NCI-H2081 treated with DMSO at 0.1 percent for 48 hours (cell line): ENCODE measurements around the gene CPNE2.
"Not testable (repeated sequence)": the region's sequence is repeated elsewhere in the genome, so short reads cannot be mapped to it uniquely, and the experiment has no call there.

Source experiments
- DNase-seq: peaks from one replicate; lab custom pipeline; 2025; lab: John Stamatoyannopoulos, UW

Gene CPNE2

DNA sequence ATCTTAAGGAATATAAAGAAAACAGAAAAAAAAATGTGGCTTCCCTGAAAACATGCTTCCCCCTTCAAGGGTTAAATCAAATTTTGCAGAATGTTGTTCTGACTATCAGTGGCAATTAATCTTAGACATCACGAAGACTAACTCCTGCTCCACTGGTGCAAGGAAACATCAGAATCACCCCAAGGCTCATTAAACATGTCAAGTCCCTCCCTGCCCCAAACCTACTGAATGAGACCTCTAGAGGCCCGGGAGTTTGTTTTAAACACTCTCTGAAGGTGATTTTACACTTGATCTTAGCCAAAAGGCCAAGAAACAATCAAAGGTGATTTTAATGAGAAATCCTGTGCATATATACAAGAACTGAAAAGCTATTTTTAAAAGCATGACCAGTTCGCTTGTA, 75.2 kb downstream of the CPNE2 start:
- no peak for DNase-seq

GRCh38 chr16:57167953-57168352, 75.6 kb downstream of the CPNE2 start:
- no peak for DNase-seq

DNA sequence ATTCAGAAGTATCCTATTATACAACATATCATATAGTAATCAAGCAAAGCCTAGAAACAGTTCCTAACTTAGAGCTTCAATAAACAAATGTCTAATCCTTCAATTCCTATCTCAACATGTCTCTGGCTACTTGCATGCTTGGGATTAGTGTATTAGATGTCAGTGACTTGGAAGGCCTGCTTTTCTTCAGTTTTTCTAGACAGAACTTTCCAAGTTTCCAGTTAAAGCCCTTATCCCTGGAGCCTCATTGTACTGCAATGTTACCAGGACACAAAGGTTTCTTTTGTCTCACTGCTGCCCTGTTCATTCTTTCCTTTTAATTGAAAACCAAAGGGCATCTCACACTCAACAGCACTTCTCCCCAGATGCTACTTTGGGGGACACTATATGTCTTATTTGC, 76.9 kb downstream of the CPNE2 start:
- DNase-seq: no peak

DNA sequence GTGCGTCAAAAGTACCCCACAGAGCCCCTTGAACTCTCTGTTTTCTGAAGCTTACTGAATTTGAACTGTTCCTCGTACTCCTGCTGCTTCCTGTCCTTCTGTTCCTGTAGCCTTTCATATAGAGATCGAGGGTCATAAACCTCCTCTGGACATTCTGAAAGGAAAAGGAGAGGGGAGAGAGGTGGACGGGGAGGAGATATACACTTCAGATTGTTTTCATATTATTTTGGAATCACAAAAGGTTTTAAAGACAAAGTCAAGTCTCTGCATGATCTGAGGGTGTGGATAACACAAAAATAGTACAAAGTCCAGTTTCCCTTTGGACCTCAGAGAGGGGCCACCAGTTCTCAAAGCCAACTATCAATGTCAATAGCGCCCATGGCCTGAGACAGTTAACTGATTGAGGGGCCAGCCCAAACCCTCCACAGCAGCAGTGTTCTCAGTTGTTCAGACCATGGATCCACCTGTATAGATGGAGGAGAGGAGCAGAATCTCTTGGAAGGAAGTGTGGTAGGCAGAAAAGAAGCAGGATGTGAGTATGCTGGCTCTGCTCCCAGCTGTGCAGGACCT, 80.4 kb downstream of the CPNE2 start:
- DNase-seq: no peak

DNA sequence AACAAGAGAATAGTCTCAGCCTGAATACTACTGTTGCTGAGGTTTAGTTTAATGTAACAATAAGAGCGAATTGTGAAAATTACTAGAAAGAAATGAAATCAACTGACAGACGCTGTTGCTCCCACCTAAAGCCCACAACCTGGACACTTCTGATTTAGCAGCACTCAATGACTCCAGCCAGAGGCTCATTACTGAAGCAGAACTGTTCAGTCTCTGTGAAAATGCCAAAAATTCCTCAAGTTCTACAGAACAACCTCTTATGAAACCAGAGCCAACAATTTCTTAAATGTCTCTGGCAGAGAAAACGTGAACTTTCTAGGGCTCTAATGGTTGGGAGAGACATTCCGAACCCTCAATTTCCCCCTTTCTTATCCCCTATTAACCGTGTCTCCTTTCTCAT, 83.5 kb downstream of the CPNE2 start:
- DNase-seq: no peak

- no peak for DNase-seq
Measured at GRCh38 chr16:57178196-57178595, 85.8 kb downstream of the CPNE2 start.

DNA sequence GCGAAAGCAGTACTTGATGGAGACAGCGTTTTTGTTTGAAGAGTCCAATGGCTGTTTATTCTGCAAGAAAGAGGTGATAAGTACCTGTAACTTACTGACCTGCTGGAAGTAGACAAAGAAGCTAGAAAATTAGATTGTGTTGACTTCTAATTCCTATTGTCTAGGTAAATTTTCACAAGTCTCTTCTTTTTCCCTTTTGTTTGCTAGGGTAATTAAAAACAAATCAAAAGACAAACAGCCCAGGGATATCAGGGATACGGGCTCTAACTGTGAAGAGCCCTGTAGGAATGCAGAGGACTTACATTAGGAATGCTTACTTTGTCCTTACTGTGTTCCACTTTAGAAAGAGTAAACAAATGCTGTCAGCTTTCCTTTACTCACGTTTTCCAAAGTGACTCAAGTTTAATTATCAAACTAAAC, 86.4 kb downstream of the CPNE2 start:
- DNase-seq: no peak

DNA sequence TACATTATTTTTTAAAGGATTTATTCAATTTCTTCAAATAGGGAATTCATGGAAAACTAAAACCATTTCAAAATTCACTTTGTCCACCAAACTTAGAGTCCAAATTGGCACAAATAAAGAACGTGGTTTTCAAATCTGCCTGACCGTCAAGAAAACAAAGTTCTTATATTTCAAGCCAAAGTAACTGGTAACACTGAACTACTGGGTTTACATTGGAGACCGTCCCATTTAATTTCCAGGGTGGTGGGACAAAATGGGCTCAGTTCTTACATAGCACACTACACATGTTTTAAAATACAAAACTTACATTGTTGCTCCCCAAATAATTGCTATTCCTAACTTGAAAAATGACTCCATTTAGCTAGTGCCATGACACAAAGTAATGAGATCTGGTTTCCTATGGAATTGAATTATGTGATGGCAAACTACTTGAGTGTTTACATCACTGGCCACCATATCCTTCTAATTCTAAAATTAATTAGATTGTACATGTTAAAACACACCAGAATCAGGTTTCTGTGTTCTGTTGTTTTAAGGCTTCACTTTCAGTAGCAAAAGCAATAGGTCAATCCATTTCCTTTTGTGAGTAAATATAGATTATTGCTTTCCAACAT, 86.9 kb downstream of the CPNE2 start:
- no peak for DNase-seq

DNA sequence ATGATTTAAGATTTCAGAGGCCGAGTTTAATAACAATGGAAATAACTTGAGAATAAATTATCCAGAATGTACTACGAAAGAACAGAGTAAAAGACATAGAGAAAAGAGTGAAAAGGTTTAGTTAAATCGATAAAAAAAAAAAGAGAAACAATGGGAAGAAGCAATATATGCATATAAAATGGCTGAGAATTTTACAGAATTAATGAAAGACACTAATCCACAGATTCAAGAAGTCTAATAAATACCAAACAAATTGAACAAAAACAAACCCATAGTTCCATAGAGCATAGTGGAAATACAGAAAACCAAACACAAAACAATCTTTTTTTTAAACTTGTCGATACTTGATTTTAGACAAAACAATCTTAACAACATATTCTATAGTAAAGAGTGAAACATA, 91.7 kb downstream of the CPNE2 start:
- no peak for DNase-seq

GRCh38 chr16:57184887-57185445, 92.6 kb downstream of the CPNE2 start:
- DNase-seq: no peak

DNA sequence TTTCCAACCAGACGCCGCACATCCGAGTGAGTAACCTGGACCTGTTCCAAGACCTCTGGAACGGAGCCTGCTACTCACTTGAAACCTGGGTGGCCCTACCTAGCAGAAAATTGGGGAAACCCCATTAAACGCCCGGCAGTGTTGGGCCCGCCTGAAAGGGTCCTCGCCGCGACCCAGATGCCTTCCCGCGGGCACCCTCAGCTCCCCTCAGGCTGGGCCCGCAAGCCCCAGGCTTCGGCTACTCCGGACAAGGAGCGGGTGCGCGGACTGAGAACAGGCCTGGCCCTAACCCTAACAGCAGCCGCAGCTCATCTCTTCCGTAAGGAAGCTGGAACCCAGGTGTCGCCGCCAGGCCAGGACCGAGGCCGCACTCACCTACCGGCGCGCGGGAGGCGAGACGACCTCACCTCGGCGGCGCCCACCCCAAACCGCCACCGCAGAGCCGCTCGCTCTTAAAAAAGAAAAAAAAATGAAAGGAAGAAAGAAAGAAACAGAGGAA, 93.1 kb downstream of the CPNE2 start:
- DNase-seq: no peak

GRCh38 chr16:57185945-57186871, 93.8 kb downstream of the CPNE2 start, which contains the start of the genes PSME3IP1 and RSPRY1:
Gene PSME3IP1, minus strand, starts transcription at chr16:57186039. Its CDS starts 12,185 bp downstream, at chr16:57173854.
Gene RSPRY1, plus strand, starts transcription at chr16:57186329. Its CDS starts 18,330 bp downstream, at chr16:57204659.
- peak; percentile 88 for DNase-seq

DNA sequence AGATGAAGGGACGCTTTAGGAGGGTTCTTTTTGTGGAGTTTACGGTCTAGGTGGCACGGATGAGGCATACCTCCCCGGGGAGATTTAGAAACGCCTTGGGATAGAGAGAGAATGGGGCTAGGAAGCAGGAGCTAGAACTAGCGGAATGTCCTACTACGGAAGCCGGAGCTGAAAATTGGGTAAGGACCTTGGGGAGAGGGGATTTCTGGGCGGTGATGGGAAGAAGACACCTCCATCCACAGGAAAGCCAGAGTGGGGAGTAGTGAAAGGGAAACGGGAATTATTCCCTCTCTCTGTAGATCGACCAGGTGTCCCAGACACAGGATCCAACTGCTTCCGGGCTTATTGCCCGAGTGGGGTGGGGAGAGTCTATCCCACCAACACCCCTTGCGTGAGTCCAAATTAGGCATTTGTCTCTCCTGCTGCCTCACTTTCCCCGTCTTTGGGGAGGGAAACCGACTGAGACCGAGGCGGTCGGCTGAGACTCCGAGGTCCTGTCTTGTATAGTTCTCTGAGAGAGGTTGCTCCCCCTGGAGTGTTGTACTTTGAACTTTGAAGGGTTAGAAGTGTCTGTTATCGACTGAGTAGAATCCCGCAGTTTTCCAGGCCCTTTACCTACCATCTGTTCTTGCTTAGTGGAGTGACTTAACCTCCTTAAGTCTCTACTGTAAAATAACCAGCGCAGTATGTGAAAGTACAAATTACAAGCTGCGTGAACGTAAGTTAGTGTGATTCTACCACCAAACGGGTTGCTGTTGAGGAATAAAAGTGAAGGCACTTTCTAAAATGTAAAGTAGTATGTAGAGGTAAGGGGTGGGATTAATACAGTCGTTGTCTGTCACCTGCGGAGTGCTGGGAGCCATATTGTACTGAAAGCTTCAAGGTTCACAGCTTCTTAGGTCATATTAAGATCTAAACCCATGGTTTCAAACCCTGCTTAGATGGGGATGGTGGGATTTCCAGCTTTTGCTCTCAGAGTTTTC, 94.8 kb downstream of the CPNE2 start:
- no peak for DNase-seq

GRCh38 chr16:57187902-57188710, 95.7 kb downstream of the CPNE2 start:
- not testable (repeated sequence) for DNase-seq

- DNase-seq: no peak
Measured at GRCh38 chr16:57188711-57189002, 96.3 kb downstream of the CPNE2 start.

GRCh38 chr16:57189527-57189926, 97.1 kb downstream of the CPNE2 start:
- DNase-seq: not testable (repeated sequence)

GRCh38 chr16:57190136-57190535, 97.8 kb downstream of the CPNE2 start:
- DNase-seq: no peak

- DNase-seq: no peak
Measured at GRCh38 chr16:57191056-57191571, 98.7 kb downstream of the CPNE2 start.

DNA sequence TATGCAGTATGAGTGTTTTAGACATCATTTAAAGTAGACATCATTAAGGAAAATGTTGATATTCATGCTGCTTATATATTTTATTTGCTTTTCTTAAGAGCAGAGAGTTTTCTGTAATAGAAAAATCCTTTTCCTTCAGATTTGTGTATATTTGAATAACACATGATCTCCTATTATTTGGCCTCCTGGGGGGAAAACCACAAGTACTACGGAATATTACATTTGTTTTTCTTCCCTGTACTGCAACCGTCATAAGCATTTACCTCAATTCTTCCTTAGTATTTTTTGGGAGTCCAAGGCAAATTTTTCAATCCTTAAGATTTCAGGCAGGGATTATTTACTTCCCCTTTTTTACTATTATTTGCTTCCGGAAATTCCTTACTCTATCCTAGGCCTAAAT, 99.8 kb downstream of the CPNE2 start:
- no peak for DNase-seq
